Pulmonary artery endothelial cell (primary cell): ENCODE data around the gene GUCA1A. TPM values are rescaled to one million over a fixed set of nuclear protein-coding genes. Genes with fewer than 3 reads are reported as not detected.

Experiments used
- DNase-seq: peaks from one replicate; pipeline ENCODE4 v3.0.0-alpha.2; 2011; ENCODE audit warnings: low read depth, low spot score
- total RNA-seq: library from RNA; depleted of rRNA; stranded (reverse); fragments of >200 nt; gene quantifications from 2 replicates; pipeline ENCODE4 v1.2.3, GENCODE V29; 2014

GUCA1A gene
- not detected in 2 replicates for total RNA-seq

- DNase-seq, result no peak
Observed at GRCh38 chr6:42173101-42173500, at the start of gene GUCA1A. TSS of gene GUCA1A (plus strand) at chr6:42173364. CDS start at chr6:42173614, 250 bp downstream.

GRCh38 chr6:42123379-42124103, 49.6 kb upstream of the GUCA1A start:
- DNase-seq, result no peak

- DNase-seq, result no peak
Observed at GRCh38 chr6:42124223-42124836, 48.8 kb upstream of the GUCA1A start.

- DNase-seq, result no peak
Observed at GRCh38 chr6:42125231-42125630, 47.9 kb upstream of the GUCA1A start.

- DNase-seq, result no peak
Observed at GRCh38 chr6:42125663-42126062, 47.5 kb upstream of the GUCA1A start.

GRCh38 chr6:42128460-42129359, 44.5 kb upstream of the GUCA1A start:
- DNase-seq, result no peak

GRCh38 chr6:42129360-42129676, 43.8 kb upstream of the GUCA1A start:
- DNase-seq, result no peak

- peak; percentile 19 for DNase-seq
Observed at GRCh38 chr6:42131531-42131930, 41.6 kb upstream of the GUCA1A start.

GRCh38 chr6:42133926-42134325, 39.2 kb upstream of the GUCA1A start:
- no peak for DNase-seq

- no peak for DNase-seq
Observed at GRCh38 chr6:42135161-42135560, 38.0 kb upstream of the GUCA1A start.

- no peak for DNase-seq
Observed at GRCh38 chr6:42135722-42136121, 37.4 kb upstream of the GUCA1A start.

- DNase-seq, result no peak
Observed at GRCh38 chr6:42136508-42137193, 36.5 kb upstream of the GUCA1A start.

GRCh38 chr6:42137194-42137753, 35.9 kb upstream of the GUCA1A start:
- no peak for DNase-seq

- no peak for DNase-seq
Observed at GRCh38 chr6:42138190-42138589, 35.0 kb upstream of the GUCA1A start.

GRCh38 chr6:42138630-42139619, 34.2 kb upstream of the GUCA1A start:
- no peak for DNase-seq

- no peak for DNase-seq
Observed at GRCh38 chr6:42140032-42140431, 33.1 kb upstream of the GUCA1A start.

GRCh38 chr6:42140756-42141602, 32.2 kb upstream of the GUCA1A start:
- DNase-seq, result no peak

- no peak for DNase-seq
Observed at GRCh38 chr6:42141603-42142117, 31.5 kb upstream of the GUCA1A start.
